KMS-11 (cell line): ENCODE data around the gene FUOM.

Experiments used
- H2AFZ ChIP-seq: fragments of 200-600 bp; sonication (generic); 2 replicates; pipeline ENCODE4 v1.6.1; 2016; ENCODE audit warnings: antibody characterized with exemption, mixed run types, low read depth
- H3K27ac ChIP-seq: fragments of 200-600 bp; sonication (generic); 2 replicates; pipeline ENCODE4 v1.6.1; 2016; ENCODE audit warnings: mild to moderate bottlenecking, mixed run types
- H3K27me3 ChIP-seq: fragments of 200-600 bp; sonication (generic); 2 replicates; pipeline ENCODE4 v1.6.1; 2017; ENCODE audit warnings: mild to moderate bottlenecking, low read depth, mixed run types, moderate library complexity; ENCODE audit not compliant: insufficient read depth
- H3K36me3 ChIP-seq: fragments of 200-600 bp; sonication (generic); 2 replicates; pipeline ENCODE4 v1.6.1; 2017; ENCODE audit warnings: mild to moderate bottlenecking, mixed run types; ENCODE audit not compliant: insufficient read depth
- H3K4me1 ChIP-seq: fragments of 200-600 bp; sonication (generic); 2 replicates; pipeline ENCODE4 v1.6.1; 2016; ENCODE audit warnings: mild to moderate bottlenecking, low read depth, mixed run types; ENCODE audit not compliant: poor library complexity, severe bottlenecking
- H3K4me2 ChIP-seq: fragments of 200-600 bp; sonication (generic); 2 replicates; pipeline ENCODE4 v1.7.0; 2016; ENCODE audit warnings: mild to moderate bottlenecking, mixed run types
- H3K4me3 ChIP-seq: fragments of 200-600 bp; sonication (generic); IDR thresholded peaks from 2 replicates; pipeline ENCODE4 v1.6.1; 2017; ENCODE audit warnings: low read depth, low read length, mixed read lengths; ENCODE audit not compliant: insufficient read depth
- H3K79me2 ChIP-seq: fragments of 200-600 bp; sonication (generic); 2 replicates; pipeline ENCODE4 v1.6.1; 2016; ENCODE audit warnings: low read depth, mixed run types; ENCODE audit not compliant: insufficient read depth
- H3K9ac ChIP-seq: fragments of 200-600 bp; sonication (generic); 2 replicates; pipeline ENCODE4 v1.6.1; 2016; ENCODE audit warnings: mild to moderate bottlenecking, mixed run types
- H4K20me1 ChIP-seq: fragments of 200-600 bp; sonication (generic); 2 replicates; pipeline ENCODE4 v1.6.1; 2016; ENCODE audit warnings: mild to moderate bottlenecking, mixed run types; ENCODE audit not compliant: insufficient read depth
- TF ChIP-seq, protein P1 (sequence below): fragments of 200-600 bp; sonication (generic); conservative IDR thresholded peaks from 2 replicates; pipeline ENCODE4 v1.6.1; 2017; ENCODE audit warnings: low read depth, mild to moderate bottlenecking, antibody characterized with exemption, low read length, moderate library complexity, mixed read lengths

The FUOM gene

DNA sequence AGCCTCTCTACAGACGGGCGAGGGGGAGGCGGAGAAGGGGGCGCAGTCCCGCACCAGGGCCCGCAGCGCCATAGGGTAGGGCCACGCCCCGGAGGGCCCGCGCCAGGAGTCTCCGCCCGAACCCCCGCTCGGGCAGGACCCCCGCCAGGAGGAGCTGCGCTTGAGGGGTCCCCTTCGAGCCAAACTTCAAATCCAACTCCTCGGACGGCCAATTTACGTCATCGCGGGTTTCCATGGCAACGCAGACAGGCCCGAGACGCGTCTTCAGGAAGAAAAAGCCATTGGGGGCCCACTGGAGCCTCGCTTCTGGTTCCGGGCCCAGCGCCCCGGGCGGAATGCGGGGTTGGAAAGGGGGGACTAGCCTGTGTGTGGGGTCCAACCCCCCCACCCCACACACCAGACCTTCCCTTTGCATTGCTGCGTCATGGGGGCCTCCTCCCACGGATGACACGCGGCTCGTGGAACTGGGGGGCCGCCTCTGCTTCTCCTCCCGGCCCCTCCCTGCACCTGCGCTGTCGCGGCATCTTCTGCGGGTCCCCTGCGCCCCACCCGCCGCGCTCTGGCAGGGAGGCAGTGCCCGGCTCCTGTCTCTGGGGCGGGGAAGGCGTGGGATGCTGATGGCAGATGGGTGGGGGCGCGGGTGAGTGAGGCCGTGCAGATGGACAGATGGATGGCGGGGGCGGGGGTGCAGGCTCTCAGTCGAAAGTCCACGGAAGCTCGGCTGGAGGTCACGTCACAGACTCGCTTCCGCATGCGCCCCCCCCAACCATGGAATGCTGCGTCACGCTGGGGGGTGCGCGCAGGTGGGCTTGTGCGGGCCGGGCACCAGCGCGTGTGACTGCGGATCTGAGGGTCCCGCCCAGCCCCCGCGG is 22.3 kb downstream of the FUOM start:
- H3K27me3 ChIP-seq: peaks cover 21% of the 10 kb centered on the region
- no peak overlapping the region for H3K4me2 ChIP-seq
- TF ChIP-seq, protein P1, sequence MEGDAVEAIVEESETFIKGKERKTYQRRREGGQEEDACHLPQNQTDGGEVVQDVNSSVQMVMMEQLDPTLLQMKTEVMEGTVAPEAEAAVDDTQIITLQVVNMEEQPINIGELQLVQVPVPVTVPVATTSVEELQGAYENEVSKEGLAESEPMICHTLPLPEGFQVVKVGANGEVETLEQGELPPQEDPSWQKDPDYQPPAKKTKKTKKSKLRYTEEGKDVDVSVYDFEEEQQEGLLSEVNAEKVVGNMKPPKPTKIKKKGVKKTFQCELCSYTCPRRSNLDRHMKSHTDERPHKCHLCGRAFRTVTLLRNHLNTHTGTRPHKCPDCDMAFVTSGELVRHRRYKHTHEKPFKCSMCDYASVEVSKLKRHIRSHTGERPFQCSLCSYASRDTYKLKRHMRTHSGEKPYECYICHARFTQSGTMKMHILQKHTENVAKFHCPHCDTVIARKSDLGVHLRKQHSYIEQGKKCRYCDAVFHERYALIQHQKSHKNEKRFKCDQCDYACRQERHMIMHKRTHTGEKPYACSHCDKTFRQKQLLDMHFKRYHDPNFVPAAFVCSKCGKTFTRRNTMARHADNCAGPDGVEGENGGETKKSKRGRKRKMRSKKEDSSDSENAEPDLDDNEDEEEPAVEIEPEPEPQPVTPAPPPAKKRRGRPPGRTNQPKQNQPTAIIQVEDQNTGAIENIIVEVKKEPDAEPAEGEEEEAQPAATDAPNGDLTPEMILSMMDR: no peak
- H4K20me1 ChIP-seq: no peaks in the 10 kb centered on the region
- no peak overlapping the region for H3K4me3 ChIP-seq
- H3K27ac ChIP-seq: no peak overlapping the region
- no peaks in the 10 kb centered on the region for H3K79me2 ChIP-seq
- H3K4me1 ChIP-seq: no peaks in the 10 kb centered on the region
- no peak overlapping the region for H2AFZ ChIP-seq
- H3K36me3 ChIP-seq: no peaks in the 10 kb centered on the region
- no peak overlapping the region for H3K9ac ChIP-seq

DNA sequence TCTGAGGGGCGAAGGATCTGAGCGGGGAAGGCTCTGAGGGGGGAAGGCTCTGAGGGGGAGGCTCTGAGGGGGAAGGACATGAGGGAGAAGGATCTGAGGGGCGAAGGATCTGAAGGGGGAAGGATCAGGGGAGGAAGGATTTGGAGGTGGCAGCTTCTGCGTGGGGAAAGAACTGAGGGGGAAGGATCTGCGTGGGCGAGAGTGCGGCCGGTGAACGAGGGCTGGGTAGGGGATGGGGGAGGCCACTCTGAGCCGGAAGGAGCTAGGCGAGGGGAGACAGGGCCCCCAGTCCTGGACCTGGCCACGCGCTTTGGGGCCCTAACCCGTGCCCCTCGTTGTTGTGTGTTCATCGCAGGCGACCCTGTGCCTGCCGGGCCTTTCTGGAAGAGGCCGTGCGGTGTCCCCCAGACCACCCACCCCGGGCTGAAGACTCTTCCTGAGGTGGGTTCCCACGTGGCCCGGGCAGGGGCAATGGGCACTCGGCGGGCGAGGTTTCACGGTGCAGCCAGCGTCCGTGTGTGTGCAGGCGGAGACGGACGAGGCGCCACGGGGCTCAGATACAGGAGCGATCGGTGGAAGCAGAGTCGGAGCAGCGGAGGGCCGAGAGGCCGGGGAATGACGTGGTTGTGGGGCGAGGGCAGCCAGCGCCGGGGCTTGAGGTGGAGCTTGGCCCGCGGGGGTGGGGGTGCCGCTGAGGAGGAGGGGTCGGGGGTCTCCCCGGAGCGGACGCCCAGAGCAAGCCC is 23.1 kb downstream of the FUOM start:
- Histone ChIP-seq H3K4me2 (no peak overlapping the region), H3K27me3 (peaks cover 22% of the 10 kb centered on the region), H3K27ac (no peak overlapping the region), H3K4me3 (no peak overlapping the region), H3K36me3 (no peaks in the 10 kb centered on the region), H4K20me1 (no peaks in the 10 kb centered on the region), H3K4me1 (peaks cover 5% of the 10 kb centered on the region), H3K79me2 (no peaks in the 10 kb centered on the region), H2AFZ (no peak overlapping the region), H3K9ac (no peak overlapping the region)
- TF ChIP-seq, protein P1: no peak

DNA sequence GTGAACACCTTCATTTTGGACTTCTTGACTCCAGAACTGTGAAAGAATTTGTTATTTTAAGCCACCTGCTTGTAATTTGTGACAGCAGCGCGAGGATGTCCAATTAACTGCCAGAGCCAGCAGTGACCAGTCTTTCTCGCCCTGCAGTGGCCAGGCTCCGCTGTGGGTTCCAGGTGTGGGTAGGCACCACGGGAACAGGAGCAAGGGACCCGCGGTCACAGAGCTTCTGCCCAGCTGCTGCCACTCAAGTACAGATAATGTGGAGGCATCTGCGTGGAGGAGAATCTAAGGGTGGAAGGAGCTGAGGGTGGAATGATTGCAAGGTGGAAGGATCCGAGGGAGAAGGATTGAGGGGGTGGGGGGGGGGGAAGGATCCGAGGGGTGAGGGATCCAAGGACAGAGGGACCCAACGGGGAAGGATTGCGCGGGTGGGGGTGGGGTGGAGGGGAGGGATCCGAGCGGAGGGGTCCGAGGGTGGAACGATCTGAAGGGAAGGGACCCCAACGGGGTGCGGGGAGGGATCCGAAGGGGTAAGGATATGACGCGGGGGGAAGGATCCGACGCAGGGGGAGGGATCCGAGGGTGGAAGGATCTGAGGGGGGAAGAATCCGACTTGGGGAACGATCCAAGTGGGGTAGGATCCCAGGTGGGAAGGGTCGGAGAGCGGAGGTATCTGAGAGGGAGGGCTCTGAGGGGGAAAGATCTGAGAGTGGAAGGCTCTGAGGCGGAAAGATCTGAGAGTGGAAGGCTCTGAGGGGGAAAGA is 24.7 kb downstream of the FUOM start:
- no peak overlapping the region for H2AFZ ChIP-seq
- peaks cover 28% of the 10 kb centered on the region for H3K27me3 ChIP-seq
- H3K4me1 ChIP-seq: peaks cover 6% of the 10 kb centered on the region
- H3K27ac ChIP-seq: no peak overlapping the region
- H4K20me1 ChIP-seq: no peaks in the 10 kb centered on the region
- no peak overlapping the region for H3K4me3 ChIP-seq
- H3K36me3 ChIP-seq: no peaks in the 10 kb centered on the region
- H3K79me2 ChIP-seq: no peaks in the 10 kb centered on the region
- H3K9ac ChIP-seq: no peak overlapping the region
- H3K4me2 ChIP-seq: no peak overlapping the region
- TF ChIP-seq, protein P1: no peak

DNA sequence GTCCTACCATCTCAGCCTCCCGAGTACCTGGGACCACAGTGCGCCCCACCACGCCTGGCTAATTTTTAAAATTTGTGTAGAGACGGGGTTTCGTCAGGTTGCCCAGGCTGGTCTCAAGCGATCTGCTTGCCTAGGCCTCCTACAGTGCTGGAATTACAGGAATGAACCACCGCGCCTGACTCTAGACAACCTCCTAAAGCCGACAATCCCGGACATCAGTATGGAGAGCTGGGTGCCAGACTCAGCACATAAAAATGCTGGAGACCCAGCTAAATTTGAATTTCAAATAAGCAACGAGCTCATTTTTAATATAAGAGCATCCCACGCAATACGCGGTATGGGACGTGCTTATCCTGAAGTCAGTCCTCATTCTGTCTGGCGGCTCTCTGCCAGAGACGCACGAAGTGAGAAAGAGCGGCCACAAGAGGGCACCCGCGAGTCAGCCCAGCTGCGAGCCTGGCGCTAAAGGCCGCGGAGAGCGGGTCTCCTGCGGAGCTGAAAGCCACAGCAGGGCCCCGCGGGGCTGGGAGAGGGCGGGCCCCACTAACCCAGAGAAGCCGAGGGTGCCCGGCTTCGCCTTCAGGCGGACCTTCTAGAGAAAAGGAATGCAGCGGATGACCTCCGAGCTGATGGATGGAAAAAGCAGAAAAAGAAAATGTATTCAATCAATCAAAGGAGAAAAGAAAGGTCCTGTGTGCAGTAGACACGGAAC is 28.2 kb downstream of the FUOM start:
- peaks cover 6% of the 10 kb centered on the region for H3K4me1 ChIP-seq
- H4K20me1 ChIP-seq: no peaks in the 10 kb centered on the region
- peak overlapping the region; percentile 76 for H3K4me2 ChIP-seq
- peak overlapping the region; percentile 22; the same call in 1 of the 2 replicates for H2AFZ ChIP-seq
- H3K36me3 ChIP-seq: no peaks in the 10 kb centered on the region
- no peak overlapping the region for H3K4me3 ChIP-seq
- no peak overlapping the region for H3K27ac ChIP-seq
- peaks cover 46% of the 10 kb centered on the region for H3K27me3 ChIP-seq
- H3K9ac ChIP-seq: no peak overlapping the region
- TF ChIP-seq, protein P1: peak; percentile 90
- H3K79me2 ChIP-seq: no peaks in the 10 kb centered on the region
